Peyer's patch (tissue), 4 donors: Measurements from ENCODE around the gene COX7A2L.
A peak's percentile ranks its signal among the peaks of the same experiment; 100 is the strongest.

Experiments
- POLR2A ChIP-seq, 2 donors: fragments of 450-650 bp; IDR thresholded peaks; one replicate each; pipeline ENCODE4 v1.5.1; 2017; ENCODE audit warnings: antibody characterized with exemption in 2 of 2, mild to moderate bottlenecking in 2 of 2, moderate library complexity in 2 of 2
- TF ChIP-seq, protein P1 (sequence below), 6 experiments: fragments of 450-650 bp in 4 of 6; fragments of 200-600 bp in 2 of 6; sonication (generic) in 1 of 6; IDR thresholded peaks; one replicate each; pipeline ENCODE4 v1.5.1; 2017 to 2019; ENCODE audit warnings: antibody characterized with exemption in 6 of 6, mild to moderate bottlenecking in 3 of 6, moderate library complexity in 1 of 6

DNA sequence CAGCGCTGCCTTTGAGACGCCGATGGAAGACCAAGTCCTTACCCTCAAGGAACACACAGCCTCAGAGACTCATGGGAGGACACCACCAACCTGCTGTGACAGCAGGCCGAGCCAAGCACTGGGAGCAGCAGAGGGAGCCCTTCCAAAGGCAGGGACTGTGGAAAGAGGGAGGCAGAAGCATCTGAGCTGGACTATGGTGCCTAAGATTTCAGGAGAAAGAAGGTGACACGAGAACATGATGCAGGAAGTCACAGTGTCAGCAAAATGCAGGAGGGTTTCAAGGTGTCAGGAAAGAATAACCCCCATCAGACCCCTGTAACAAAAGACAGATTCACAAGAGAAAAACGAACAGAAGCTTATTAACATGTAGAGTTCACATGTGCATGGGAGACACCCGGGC is 24.2 kb upstream of the COX7A2L start:
- TF ChIP-seq, protein P1, sequence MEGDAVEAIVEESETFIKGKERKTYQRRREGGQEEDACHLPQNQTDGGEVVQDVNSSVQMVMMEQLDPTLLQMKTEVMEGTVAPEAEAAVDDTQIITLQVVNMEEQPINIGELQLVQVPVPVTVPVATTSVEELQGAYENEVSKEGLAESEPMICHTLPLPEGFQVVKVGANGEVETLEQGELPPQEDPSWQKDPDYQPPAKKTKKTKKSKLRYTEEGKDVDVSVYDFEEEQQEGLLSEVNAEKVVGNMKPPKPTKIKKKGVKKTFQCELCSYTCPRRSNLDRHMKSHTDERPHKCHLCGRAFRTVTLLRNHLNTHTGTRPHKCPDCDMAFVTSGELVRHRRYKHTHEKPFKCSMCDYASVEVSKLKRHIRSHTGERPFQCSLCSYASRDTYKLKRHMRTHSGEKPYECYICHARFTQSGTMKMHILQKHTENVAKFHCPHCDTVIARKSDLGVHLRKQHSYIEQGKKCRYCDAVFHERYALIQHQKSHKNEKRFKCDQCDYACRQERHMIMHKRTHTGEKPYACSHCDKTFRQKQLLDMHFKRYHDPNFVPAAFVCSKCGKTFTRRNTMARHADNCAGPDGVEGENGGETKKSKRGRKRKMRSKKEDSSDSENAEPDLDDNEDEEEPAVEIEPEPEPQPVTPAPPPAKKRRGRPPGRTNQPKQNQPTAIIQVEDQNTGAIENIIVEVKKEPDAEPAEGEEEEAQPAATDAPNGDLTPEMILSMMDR (IDR thresholded peaks at IDR 0.05), result peak in 3 of 6 experiments; percentile 19 to 44 (median 22)
- no peak for TF ChIP-seq POLR2A (IDR thresholded peaks at IDR 0.05)
